Thymus (tissue), 11 donors: ENCODE results near the gene LRRC4C. TPM values are rescaled to one million over a fixed set of nuclear protein-coding genes. Genes with fewer than 3 reads are reported as not detected.
"Not testable (repeated sequence)": the region's sequence is repeated elsewhere in the genome, so short reads cannot be mapped to it uniquely, and the experiment has no call there.

Source experiments
- DNase-seq, 9 donors: peaks; one replicate each; pipeline ENCODE4 v3.0.0-alpha.2; 2013; ENCODE audit warnings: low spot score in 9 of 9, low read depth in 6 of 9, missing footprints in 1 of 9
- H3K27ac ChIP-seq, 2 donors: one replicate each; pipeline ENCODE4 v1.5.1; 2013; ENCODE audit warnings: control low read depth in 1 of 2, low read depth in 1 of 2, low read length in 1 of 2, mild to moderate bottlenecking in 1 of 2, moderate library complexity in 1 of 2
- H3K27me3 ChIP-seq, 2 donors: one replicate each; pipeline ENCODE4 v1.5.1; 2013; ENCODE audit warnings: low read length in 1 of 2; ENCODE audit not compliant: control insufficient read depth in 2 of 2, insufficient read depth in 1 of 2
- H3K36me3 ChIP-seq, 2 donors: one replicate each; pipeline ENCODE4 v1.5.1; 2013; ENCODE audit warnings: low read length in 1 of 2, mild to moderate bottlenecking in 1 of 2, moderate library complexity in 1 of 2; ENCODE audit not compliant: control insufficient read depth in 2 of 2, insufficient read depth in 2 of 2
- H3K4me1 ChIP-seq, 2 donors: one replicate each; pipeline ENCODE4 v1.5.1; 2013; ENCODE audit warnings: low read length in 2 of 2; ENCODE audit not compliant: control insufficient read depth in 2 of 2, insufficient read depth in 2 of 2
- H3K4me3 ChIP-seq, 2 donors: one replicate each; pipeline ENCODE4 v1.5.1; 2013; ENCODE audit warnings: low read length in 2 of 2, control low read depth in 1 of 2, mild to moderate bottlenecking in 1 of 2
- H3K9me3 ChIP-seq, 2 donors: one replicate each; pipeline ENCODE4 v1.5.1; 2013; ENCODE audit warnings: low read length in 1 of 2, mild to moderate bottlenecking in 1 of 2; ENCODE audit not compliant: control insufficient read depth in 2 of 2, insufficient read depth in 1 of 2
- WGBS: extraction: QIAGEN DNeasy Blood & Tissue Kit; methylation state at CpG from one replicate; pipeline ENCODE4 v1.1.7; 2013; 5-methylcytosine and 5-hydroxymethylcytosine counted together
- polyA plus RNA-seq: library from polyadenylated mRNA; stranded (reverse); fragments of 200-250 nt; gene quantifications from one replicate; pipeline ENCODE4 v1.2.3, GENCODE V29; 2013
- total RNA-seq: library from RNA; stranded (reverse); fragments of 120-200 nt; gene quantifications from one replicate; pipeline ENCODE4 v1.2.4, GENCODE V29; 2013
- donor health status: healthy.

The LRRC4C gene
- total and polyA plus RNA-seq, 2 donors, result 0.30 to 1.6 TPM

DNA sequence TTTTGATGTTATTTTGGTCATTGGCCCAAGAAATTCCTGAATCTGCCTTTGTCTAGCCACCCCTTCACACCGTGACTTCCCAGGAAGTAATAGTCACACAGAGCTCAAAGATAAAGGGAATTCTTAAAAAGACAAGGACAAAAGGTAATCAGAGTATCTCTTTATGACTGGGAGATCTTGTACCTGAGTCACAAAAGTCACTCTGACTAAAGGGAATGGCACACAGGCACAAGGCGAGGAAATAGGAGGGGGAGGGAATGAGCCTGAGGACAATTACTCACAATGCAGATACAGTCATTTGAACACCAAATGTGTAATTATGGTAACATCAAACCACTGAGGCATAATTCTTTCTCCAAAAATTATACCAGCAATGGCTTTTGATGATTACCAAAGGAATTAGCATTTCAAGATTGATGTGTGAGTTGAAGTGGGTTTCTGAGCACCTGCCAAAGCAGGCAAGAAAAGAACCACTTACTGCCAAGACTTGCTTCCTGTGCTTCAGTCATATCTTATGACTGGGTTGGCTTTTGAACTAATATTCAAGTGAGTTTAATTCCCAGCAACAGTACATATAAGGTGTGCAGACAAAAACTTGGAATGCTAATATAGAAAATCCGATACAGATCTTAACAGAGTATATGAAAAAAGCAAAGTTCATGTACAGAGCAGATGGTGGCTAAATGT, 856.4 kb downstream of the LRRC4C start:
- WGBS, result 81% methylated on average over 3 of the region's 3 CpGs
- Histone ChIP-seq H3K27me3 (no peaks in the 10 kb centered on the region), H3K9me3 (peaks cover 3 to 6% of the 10 kb centered on the region in 2 donors), H3K27ac (no peak overlapping the region), H3K36me3 (no peaks in the 10 kb centered on the region), H3K4me3 (no peak overlapping the region), H3K4me1 (no peaks in the 10 kb centered on the region)
- no peak for DNase-seq

DNA sequence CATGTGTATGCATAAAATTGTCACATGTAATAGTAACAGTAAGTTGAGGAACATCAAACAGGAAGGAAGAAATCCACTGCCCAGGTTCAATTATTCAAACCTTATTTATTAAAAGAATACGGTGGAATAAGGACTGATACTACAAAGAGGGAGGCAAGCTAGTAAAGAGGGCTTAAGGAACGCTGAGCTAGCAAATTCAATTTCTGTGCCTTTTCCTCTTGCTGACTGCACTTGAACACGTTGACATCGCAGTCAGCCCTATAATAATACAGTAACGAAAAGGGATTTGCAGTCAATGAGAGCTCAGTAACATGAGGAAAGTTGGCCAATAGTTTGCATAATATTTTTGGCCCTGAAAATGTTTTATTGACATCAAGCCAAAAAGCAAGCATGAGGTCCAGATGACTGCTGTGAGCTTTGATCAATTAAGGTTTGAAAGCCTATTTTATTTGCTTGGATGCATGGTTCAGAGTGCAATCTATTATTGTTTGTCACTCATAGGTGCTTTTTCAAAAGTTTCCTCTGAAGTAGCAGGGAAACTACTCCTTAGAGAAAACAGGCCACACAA, 861.8 kb downstream of the LRRC4C start:
- H3K9me3 ChIP-seq, result no peaks in the 10 kb centered on the region
- no peaks in the 10 kb centered on the region for H3K4me1 ChIP-seq
- DNase-seq, result no peak
- no peak overlapping the region for H3K4me3 ChIP-seq
- WGBS, result 85% methylated on average over 5 of the region's 5 CpGs
- no peaks in the 10 kb centered on the region for H3K36me3 ChIP-seq
- H3K27me3 ChIP-seq, result no peaks in the 10 kb centered on the region
- H3K27ac ChIP-seq, result no peak overlapping the region

DNA sequence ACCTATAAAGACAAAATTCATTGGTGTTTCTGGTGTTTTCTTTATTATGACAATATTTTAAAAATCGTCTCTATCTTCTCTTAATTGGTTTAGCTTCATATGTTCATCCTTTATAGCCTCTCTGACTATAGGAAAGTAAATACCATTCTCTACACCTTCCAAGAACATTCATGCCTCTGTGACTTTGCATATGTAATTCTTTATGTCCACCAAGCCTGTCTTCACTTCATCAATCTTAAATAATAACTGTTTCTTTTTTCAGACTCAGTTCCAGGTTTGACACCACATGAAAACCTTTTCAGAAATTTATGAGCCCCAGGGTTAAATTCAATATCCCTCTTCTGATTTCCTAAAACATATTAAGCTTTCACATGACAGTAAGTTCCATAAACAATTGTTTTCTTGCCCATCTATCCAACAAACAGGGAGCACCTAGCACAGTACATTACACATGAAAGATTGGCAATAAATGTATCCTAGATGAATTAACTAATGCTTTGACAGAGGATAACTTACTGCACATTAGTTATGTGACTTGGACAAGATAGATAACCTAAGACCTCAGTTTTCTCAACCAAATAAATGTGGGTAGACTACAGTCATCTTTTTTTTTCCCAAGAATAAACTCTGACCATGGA, 886.1 kb downstream of the LRRC4C start:
- Histone ChIP-seq H3K36me3 (no peaks in the 10 kb centered on the region), H3K4me3 (no peak overlapping the region), H3K4me1 (no peaks in the 10 kb centered on the region), H3K27ac (no peak overlapping the region), H3K9me3 (no peaks in the 10 kb centered on the region), H3K27me3 (no peaks in the 10 kb centered on the region)
- DNase-seq, result no peak
- WGBS, result 70% methylated on average over 1 of the region's 1 CpG

DNA sequence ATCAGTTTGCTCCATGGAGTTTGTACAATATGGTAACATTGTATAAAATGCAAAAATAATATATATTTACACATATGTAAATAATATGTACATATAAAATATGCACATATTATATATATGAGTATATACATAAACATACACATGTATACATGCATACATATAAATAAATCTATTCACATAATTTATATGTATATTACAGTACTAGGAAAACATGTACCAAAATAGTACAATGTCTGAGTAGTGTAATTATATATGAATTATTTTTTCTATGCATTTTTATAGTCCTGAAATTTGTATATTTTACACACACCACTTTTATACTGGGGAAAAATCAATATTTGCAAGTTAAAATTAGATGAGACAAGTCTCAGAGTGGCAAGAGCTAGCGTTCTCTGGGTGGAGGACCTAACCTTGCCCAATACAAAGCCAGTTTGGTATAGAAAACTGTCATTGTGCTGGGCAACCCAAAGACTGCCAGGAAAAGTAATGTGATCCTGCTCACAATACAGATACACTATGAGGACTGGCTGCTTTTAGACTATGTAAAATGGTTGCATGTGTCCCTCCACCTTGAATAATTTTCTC, 889.4 kb downstream of the LRRC4C start:
- H3K36me3 ChIP-seq, result no peaks in the 10 kb centered on the region
- WGBS, result 91% methylated on average over 1 of the region's 1 CpG
- H3K27ac ChIP-seq, result no peak overlapping the region
- no peak for DNase-seq
- H3K27me3 ChIP-seq, result no peaks in the 10 kb centered on the region
- no peak overlapping the region for H3K4me3 ChIP-seq
- no peaks in the 10 kb centered on the region for H3K9me3 ChIP-seq
- no peaks in the 10 kb centered on the region for H3K4me1 ChIP-seq

DNA sequence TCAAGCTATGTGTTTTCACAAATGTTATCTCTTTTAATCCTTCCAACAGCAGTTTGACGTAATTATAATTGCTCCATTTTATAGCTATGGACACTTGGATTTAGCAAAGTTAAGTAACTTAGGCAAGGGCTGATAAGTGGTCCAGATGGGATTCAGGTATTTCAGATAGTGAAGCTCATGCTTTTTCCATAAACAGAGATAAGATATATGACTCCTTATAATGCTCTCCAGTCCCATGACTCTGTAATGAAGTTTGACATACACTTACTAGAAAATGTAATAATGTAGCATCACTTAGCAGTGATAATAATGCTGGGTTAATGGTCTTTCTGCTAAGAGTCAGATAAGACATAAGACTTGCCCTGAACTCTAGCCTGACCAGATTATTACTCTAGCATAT, 892.1 kb downstream of the LRRC4C start:
- no peak overlapping the region for H3K4me3 ChIP-seq

DNA sequence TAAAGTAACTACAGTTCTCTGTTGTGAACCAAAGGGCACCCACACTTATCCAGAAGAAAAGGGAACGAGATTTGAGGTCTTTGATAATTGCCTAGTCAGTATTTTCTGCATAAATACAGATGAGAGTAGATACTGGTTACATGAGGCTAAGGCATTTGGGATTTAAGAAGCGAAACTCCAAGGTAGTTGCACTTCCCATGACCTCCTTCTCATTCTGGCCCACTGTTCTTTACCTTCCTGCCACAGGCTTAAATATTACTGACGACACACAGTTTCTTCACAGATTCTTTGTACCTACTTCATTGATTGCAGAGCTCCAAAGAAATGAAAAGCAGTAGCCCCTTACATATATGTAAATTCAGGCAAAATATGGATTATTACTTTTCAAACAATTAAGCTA, 915.3 kb downstream of the LRRC4C start:
- Histone ChIP-seq H3K4me1 (no peaks in the 10 kb centered on the region), H3K27ac (no peak overlapping the region), H3K27me3 (no peaks in the 10 kb centered on the region), H3K36me3 (no peaks in the 10 kb centered on the region), H3K4me3 (no peak overlapping the region), H3K9me3 (no peaks in the 10 kb centered on the region)
- no peak for DNase-seq
- WGBS, result 71% methylated on average over 3 of the region's 3 CpGs

More for the DNA sequence above, 892.1 kb downstream of the LRRC4C start:
- Histone ChIP-seq H3K9me3 (no peaks in the 10 kb centered on the region), H3K36me3 (no peaks in the 10 kb centered on the region), H3K27ac (no peak overlapping the region), H3K27me3 (no peaks in the 10 kb centered on the region), H3K4me1 (no peaks in the 10 kb centered on the region)
- DNase-seq, result no peak
- WGBS, result 96% methylated on average over 1 of the region's 1 CpG

DNA sequence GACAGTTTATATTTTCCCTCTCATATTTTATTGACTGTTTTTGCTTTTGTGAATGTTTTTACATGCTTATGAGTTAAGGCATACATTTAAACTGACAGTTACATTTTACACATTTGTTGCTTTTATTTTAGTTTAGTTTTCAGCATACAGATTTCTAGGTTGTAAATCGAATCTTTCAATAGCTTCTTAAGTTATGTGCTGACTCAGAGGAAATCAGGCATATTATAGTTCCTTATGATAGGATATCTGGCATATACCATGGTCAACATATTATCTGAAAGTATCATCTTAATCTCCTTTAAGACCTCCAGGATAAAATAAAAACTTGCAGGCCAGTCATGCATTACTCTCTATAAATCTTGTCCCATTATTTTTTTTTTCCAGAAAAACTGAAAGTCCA, 916.6 kb downstream of the LRRC4C start:
- Histone ChIP-seq H3K4me1 (no peaks in the 10 kb centered on the region), H3K27ac (no peak overlapping the region), H3K27me3 (no peaks in the 10 kb centered on the region), H3K9me3 (no peaks in the 10 kb centered on the region), H3K4me3 (no peak overlapping the region), H3K36me3 (no peaks in the 10 kb centered on the region)
- DNase-seq, result no peak
- WGBS, result 84% methylated on average over 1 of the region's 1 CpG

DNA sequence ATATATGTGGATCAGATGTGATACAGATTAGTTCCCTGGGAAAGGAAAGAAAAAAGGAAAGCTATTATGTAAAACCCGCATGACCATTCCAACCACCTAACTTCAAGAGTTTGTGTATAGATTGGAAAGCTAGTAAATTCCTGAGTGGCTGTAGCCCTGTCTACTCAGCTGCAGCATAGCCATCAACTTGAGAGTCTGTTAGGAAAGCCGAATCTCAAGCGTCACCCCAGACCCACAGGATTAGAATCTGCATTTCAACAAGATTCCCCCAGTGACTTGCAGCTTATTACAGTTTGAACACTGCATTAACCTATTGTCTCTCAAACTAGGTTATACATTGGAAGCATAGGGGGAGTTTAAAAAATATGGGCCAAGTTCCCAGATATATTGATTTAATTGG, 921.7 kb downstream of the LRRC4C start:
- H3K4me3 ChIP-seq, result no peak overlapping the region
- no peaks in the 10 kb centered on the region for H3K4me1 ChIP-seq
- no peaks in the 10 kb centered on the region for H3K9me3 ChIP-seq
- no peaks in the 10 kb centered on the region for H3K27me3 ChIP-seq
- WGBS, result 73% methylated on average over 3 of the region's 3 CpGs
- no peak for DNase-seq
- no peak overlapping the region for H3K27ac ChIP-seq
- no peaks in the 10 kb centered on the region for H3K36me3 ChIP-seq

DNA sequence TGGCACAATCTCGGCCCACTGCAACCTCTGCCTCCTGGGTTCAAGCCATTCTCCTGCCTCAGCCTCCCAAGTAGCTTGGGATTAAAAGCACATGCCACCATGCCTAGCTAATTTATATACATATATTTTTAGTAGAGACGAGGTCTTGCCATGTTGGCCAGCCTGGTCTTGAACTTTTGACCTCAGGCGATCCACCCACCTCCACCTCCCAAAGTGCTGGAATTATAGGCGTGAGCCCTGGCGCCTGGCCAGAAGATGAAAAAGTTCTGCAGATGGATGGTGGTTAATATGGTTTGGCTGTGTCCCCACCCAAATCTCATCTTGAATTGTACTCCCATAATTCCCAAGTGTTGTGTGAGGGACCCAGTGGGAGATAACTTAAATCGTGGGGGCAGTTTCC, 937.4 kb downstream of the LRRC4C start:
- H3K4me1 ChIP-seq, H3K27me3 ChIP-seq, H3K9me3 ChIP-seq, H3K36me3 ChIP-seq, DNase-seq, H3K27ac ChIP-seq, H3K4me3 ChIP-seq: not testable (repeated sequence)
- WGBS, result 96% methylated on average over 6 of the region's 6 CpGs
